IPS DF 6.9 (cell line): Measurements from ENCODE around the gene SRPK2.

ENCODE experiments used
- DNase-seq: peaks from one replicate; pipeline ENCODE4 v3.0.0-alpha.2; 2013; ENCODE audit warnings: low read depth, low spot score
- H3K27ac ChIP-seq: one replicate; pipeline ENCODE4 v1.5.1; 2013; ENCODE audit warnings: low read length, control low read depth
- H3K27me3 ChIP-seq: 2 replicates; pipeline ENCODE4 v1.6.1; 2013; ENCODE audit warnings: mild to moderate bottlenecking, low read length; ENCODE audit not compliant: control insufficient read depth, insufficient read depth
- H3K36me3 ChIP-seq: 2 replicates; pipeline ENCODE4 v1.6.1; 2013; ENCODE audit warnings: low read length; ENCODE audit not compliant: control insufficient read depth, insufficient read depth
- H3K4me1 ChIP-seq: 2 replicates; pipeline ENCODE4 v1.6.1; 2013; ENCODE audit warnings: low read length; ENCODE audit not compliant: control insufficient read depth, insufficient read depth
- H3K4me3 ChIP-seq: 2 replicates; pipeline ENCODE4 v1.5.1; 2013; ENCODE audit warnings: mild to moderate bottlenecking, low read length
- H3K9me3 ChIP-seq: 2 replicates; pipeline ENCODE4 v1.6.1; 2013; ENCODE audit warnings: low read length, inconsistent platforms; ENCODE audit not compliant: control insufficient read depth, insufficient read depth
- WGBS: extraction: QIAGEN DNeasy Blood & Tissue Kit; methylation state at CpG from one replicate; pipeline ENCODE4 v1.1.7; 2013; ENCODE audit warnings: mixed read lengths, missing lambda C conversion rate; ENCODE audit not compliant: insufficient read length, insufficient coverage; 5-methylcytosine and 5-hydroxymethylcytosine counted together

The SRPK2 gene

GRCh38 chr7:105130580-105130979, 258.1 kb downstream of the SRPK2 start:
- H3K4me3 ChIP-seq: no peak overlapping the region
- H3K4me1 ChIP-seq: no peaks in the 10 kb centered on the region
- no CpG with 5 or more reads among the region's 2 CpGs for WGBS
- H3K27me3 ChIP-seq: no peaks in the 10 kb centered on the region
- DNase-seq: no peak
- H3K9me3 ChIP-seq: no peaks in the 10 kb centered on the region
- no peak overlapping the region for H3K27ac ChIP-seq
- peaks cover 3% of the 10 kb centered on the region for H3K36me3 ChIP-seq

DNA sequence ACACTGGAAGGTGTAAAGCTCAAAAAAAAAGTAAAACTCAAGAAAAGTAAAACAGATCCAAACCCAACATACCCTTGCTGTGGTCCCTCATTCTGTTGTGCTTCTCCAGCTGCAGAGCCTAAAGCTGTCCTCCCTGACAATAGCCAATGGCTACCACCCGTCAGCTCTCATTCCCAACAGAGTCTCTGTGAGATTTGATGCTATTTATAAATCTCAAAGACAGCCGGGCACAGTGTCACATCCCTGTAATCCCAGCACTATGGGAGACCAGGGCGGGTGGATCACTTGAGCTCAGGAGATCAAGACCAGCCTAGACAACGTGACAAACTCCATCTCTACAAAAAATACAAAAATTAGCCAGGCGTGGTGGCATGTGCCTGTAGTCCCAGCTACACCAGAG, 258.7 kb downstream of the SRPK2 start:
- Histone ChIP-seq H3K27ac (no peak overlapping the region), H3K4me3 (no peak overlapping the region), H3K36me3 (peaks cover 3% of the 10 kb centered on the region), H3K9me3 (no peaks in the 10 kb centered on the region), H3K27me3 (no peaks in the 10 kb centered on the region), H3K4me1 (no peaks in the 10 kb centered on the region)
- no CpG with 5 or more reads among the region's 5 CpGs for WGBS
- no peak for DNase-seq

- no peak overlapping the region for H3K27ac ChIP-seq
- H3K4me3 ChIP-seq: no peak overlapping the region
- no peaks in the 10 kb centered on the region for H3K9me3 ChIP-seq
- 0 out of 2 replicates have a peak, but pooled peaks cover 1% of the 10 kb centered on the region for H3K4me1 ChIP-seq
- no peak for DNase-seq
- peaks cover 3% of the 10 kb centered on the region for H3K36me3 ChIP-seq
- no CpG with 5 or more reads among the region's 8 CpGs for WGBS
- no peaks in the 10 kb centered on the region for H3K27me3 ChIP-seq
These were observed 261.5 kb downstream of the SRPK2 start for GRCh38 chr7:105127179-105127578.

- Histone ChIP-seq H3K27me3 (no peaks in the 10 kb centered on the region), H3K4me1 (0 out of 2 replicates have a peak, but pooled peaks cover 1% of the 10 kb centered on the region), H3K36me3 (peaks cover 3% of the 10 kb centered on the region), H3K4me3 (no peak overlapping the region), H3K9me3 (no peaks in the 10 kb centered on the region), H3K27ac (no peak overlapping the region)
- DNase-seq: no peak
- WGBS: no CpG with 5 or more reads among the region's 4 CpGs
These were observed 262.2 kb downstream of the SRPK2 start for GRCh38 chr7:105126436-105126975.

GRCh38 chr7:105125745-105126144, 263.0 kb downstream of the SRPK2 start:
- peaks cover 3% of the 10 kb centered on the region for H3K36me3 ChIP-seq
- no peaks in the 10 kb centered on the region for H3K9me3 ChIP-seq
- no CpG with 5 or more reads among the region's 12 CpGs for WGBS
- no peak for DNase-seq
- H3K4me3 ChIP-seq: no peak overlapping the region
- H3K27ac ChIP-seq: no peak overlapping the region
- H3K27me3 ChIP-seq: no peaks in the 10 kb centered on the region
- 0 out of 2 replicates have a peak, but pooled peaks cover 1% of the 10 kb centered on the region for H3K4me1 ChIP-seq

DNA sequence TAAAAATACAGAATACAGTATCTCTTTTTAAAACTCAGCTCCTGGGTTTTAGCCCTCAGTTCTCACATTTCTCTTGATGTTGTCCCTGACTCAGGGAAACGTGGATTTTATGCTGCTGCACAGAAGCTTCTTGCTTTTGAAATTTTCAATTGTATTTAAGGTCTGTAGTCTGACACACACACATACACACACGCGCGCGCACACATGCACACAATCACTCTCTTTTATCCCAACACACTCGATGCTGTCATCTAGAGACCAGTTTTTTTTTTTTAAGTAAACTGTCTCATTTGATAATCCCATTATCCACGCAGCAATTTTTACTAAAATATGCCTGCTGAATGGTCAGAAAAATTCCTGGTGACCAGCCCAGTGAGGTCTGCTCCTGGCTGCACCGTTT, 266.1 kb downstream of the SRPK2 start:
- no CpG with 5 or more reads among the region's 8 CpGs for WGBS
- 0 out of 2 replicates have a peak, but pooled peaks cover 1% of the 10 kb centered on the region for H3K4me1 ChIP-seq

GRCh38 chr7:105118612-105119600, 269.8 kb downstream of the SRPK2 start:
- no peaks in the 10 kb centered on the region for H3K9me3 ChIP-seq
- H3K36me3 ChIP-seq: peaks cover 5% of the 10 kb centered on the region; the same call in 1 of the 2 replicates
- H3K4me3 ChIP-seq: no peak overlapping the region
- no CpG with 5 or more reads among the region's 9 CpGs for WGBS
- H3K27me3 ChIP-seq: no peaks in the 10 kb centered on the region
- H3K27ac ChIP-seq: no peak overlapping the region
- H3K4me1 ChIP-seq: 0 out of 2 replicates have a peak, but pooled peaks cover 1% of the 10 kb centered on the region
- DNase-seq: no peak

More for the DNA sequence above, 266.1 kb downstream of the SRPK2 start:
- Histone ChIP-seq H3K27me3 (no peaks in the 10 kb centered on the region), H3K4me3 (no peak overlapping the region), H3K9me3 (no peaks in the 10 kb centered on the region), H3K36me3 (peaks cover 6% of the 10 kb centered on the region), H3K27ac (no peak overlapping the region)
- no peak for DNase-seq

GRCh38 chr7:105112440-105113418, 276.0 kb downstream of the SRPK2 start:
- Histone ChIP-seq H3K4me3 (no peak overlapping the region), H3K36me3 (peaks cover 23% of the 10 kb centered on the region; the same call in 1 of the 2 replicates), H3K27me3 (no peaks in the 10 kb centered on the region), H3K4me1 (no peaks in the 10 kb centered on the region), H3K27ac (no peak overlapping the region), H3K9me3 (no peaks in the 10 kb centered on the region)
- WGBS: no CpG with 5 or more reads among the region's 11 CpGs
- DNase-seq: no peak

- H3K4me1 ChIP-seq: no peaks in the 10 kb centered on the region
- no CpG with 5 or more reads among the region's 9 CpGs for WGBS
- no peak overlapping the region for H3K4me3 ChIP-seq
- no peak for DNase-seq
- peaks cover 18% of the 10 kb centered on the region; the same call in 1 of the 2 replicates for H3K36me3 ChIP-seq
- no peaks in the 10 kb centered on the region for H3K9me3 ChIP-seq
- no peaks in the 10 kb centered on the region for H3K27me3 ChIP-seq
- no peak overlapping the region for H3K27ac ChIP-seq
These were observed 281.3 kb downstream of the SRPK2 start for GRCh38 chr7:105107458-105107857.

GRCh38 chr7:105106473-105106872, 282.2 kb downstream of the SRPK2 start:
- H3K27me3 ChIP-seq: no peaks in the 10 kb centered on the region
- DNase-seq: no peak
- no peaks in the 10 kb centered on the region for H3K9me3 ChIP-seq
- H3K4me1 ChIP-seq: no peaks in the 10 kb centered on the region
- no peak overlapping the region for H3K4me3 ChIP-seq
- WGBS: 100% methylated on average over 5 of the region's 6 CpGs
- H3K36me3 ChIP-seq: peaks cover 10% of the 10 kb centered on the region; the same call in 1 of the 2 replicates
- H3K27ac ChIP-seq: no peak overlapping the region
